NCI-H1436 (cell line): ENCODE data around the gene CLIP3.
"Not testable (repeated sequence)": the region's sequence is repeated elsewhere in the genome, so short reads cannot be mapped to it uniquely, and the experiment has no call there.

Experiments
- DNase-seq: peaks from one replicate; lab custom pipeline; 2025; lab: John Stamatoyannopoulos, UW

CLIP3 gene

DNA sequence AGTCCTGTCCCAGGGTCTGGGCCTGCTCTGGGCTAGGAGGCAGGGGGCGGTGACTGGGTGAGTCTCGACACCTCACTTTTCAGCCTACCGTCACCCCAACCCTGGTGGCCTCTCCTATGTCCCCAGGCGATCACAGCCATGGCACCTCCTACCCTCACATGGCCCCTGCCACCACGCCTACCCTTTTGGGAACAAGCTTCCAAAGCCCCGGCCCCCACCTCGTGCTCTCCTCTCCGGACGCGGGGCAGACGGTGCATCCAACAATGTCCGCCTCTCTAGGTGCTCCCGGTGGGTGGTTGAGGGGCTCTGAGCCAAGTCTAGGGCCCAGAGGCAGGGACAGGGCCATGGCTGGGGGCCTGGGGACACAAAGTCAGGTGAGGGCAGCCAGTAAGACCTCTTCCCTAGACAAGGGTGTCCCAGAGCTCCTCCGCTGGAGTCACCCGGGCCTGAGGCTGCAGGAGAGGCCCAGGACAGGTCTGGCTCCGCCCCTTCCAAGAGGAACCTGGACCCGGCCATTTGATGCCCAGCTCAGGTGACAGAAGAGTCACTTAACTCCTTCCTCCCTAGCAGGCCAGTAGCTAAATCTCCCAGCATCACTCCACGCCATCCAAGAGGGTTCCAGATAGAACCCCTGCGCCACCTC, 24.2 kb downstream of the CLIP3 start, which contains the start of gene SYNE4:
SYNE4 (minus strand) TSS at position 478 of the 643 bp plus-strand sequence; CDS start at position 346, 132 bp downstream.
- DNase-seq: no peak

DNA sequence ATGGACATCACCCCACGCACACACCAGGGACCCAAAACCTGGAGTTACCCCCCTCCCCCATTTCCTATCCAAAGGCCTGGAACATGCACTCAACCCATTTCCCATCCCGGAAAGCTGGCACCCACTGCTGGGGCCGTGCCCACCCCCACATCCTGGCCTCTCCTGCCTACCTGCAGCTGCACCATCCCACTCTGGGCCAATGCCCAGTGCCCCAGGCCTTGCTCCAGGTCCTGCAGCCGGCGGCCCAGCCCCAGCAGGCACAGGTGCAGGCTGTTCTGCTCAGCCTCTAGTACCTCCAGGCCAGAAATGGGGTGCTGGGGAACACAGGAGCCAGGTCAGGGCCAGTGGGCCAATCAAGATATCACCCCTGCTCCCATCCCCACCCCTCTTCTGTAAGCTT, 25.7 kb downstream of the CLIP3 start:
- DNase-seq: no peak

DNA sequence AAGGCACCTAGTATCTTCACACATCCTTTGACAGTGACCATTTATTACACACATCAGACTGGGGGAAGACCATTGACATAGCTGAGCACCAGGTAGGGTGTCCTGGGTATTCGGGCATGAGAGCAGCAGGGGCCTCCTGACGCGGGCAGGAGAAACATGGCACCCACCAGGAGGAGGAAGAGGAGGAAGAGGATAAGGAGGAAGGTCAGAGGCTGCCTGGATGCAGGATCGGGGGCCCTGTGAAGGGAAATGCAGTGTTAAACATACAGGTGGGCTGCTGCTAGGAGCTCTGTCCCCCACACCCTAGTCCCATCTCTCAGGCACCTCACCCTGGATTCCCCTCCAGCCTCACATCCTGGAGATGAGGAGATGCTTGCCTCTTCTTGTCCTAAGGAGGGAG, 29.4 kb downstream of the CLIP3 start:
- no peak for DNase-seq

DNA sequence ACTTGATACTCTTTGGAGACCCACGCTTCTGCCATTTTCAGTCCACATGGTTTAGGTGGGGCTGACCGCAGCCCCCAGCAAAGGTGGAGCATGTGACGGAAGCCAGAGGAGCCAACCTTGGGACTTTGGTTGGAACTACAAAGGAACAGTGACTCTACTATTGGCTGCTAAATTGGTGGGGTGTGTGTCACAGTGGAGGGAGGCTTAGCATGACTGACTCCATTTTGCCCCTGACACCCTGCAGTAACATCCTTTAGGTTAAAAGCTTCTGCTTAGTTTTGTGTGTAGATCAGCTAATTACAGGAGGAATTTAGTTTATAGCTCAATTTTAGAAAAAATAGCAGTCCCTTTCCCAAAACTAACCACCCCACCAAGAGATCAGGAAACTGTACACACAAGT, 31.1 kb downstream of the CLIP3 start:
- no peak for DNase-seq

DNA sequence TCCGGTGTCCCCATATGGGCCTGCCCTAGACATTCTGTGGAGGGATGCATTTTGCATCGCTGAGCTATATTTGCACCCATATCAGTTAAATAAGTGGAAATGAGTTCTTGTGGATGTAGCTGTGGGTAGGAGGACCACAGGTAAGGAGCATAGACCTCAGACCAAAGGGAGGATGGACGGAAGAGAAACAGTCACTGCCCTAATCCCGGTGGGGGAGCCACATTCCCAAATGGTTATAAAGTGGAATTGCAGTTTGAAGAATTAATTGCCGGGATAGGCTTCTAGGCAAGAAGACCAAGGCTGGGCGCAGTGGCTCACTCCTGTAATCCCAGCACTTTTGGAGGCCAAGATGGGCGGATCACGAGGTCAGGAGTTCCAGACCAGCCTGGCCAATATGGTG, 35.9 kb downstream of the CLIP3 start:
- DNase-seq: no peak

DNA sequence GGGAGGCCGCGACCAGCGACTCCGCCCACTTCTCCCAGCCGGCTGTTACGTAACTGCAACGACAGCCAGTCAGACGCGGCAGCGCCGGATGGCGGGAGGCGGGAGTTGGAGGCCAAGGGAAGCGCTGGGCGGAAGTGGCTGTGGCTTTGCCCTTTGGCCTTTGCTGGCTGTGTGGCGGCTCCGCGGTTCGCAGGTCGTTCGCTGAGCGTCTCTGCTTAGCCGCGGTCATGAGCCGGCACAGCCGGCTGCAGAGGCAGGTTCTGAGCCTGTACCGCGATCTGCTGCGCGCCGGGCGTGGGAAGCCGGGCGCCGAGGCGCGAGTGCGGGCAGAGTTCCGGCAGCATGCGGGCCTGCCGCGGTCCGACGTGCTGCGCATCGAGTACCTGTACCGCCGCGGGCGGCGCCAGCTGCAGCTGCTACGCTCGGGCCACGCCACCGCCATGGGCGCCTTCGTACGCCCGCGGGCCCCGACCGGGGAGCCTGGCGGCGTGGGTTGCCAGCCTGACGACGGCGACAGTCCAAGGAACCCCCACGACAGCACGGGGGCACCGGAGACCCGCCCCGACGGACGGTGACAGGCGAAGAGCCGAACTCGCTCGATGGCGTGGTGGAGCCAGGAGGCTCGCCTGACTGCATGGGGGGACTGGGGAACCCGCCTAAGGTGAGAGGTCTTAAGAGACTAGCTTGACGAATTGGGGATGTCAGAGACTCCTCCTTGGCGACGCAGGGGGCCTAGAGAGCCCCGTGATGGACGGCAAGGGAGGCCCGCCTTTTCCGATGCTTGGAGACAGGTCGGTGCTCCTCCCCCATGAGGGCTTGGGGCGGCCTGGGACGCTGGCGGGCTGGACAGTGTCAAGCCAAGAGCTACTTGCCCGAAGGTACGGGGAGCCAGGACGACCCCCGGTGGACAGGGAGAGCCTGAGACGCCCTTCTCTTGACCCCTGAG, 37.4 kb downstream of the CLIP3 start, which contains the start of gene SDHAF1:
SDHAF1 (plus strand) TSS at position 141 of the 946 bp plus-strand sequence; CDS start at position 228, 87 bp downstream.
- peak; percentile 88 for DNase-seq

DNA sequence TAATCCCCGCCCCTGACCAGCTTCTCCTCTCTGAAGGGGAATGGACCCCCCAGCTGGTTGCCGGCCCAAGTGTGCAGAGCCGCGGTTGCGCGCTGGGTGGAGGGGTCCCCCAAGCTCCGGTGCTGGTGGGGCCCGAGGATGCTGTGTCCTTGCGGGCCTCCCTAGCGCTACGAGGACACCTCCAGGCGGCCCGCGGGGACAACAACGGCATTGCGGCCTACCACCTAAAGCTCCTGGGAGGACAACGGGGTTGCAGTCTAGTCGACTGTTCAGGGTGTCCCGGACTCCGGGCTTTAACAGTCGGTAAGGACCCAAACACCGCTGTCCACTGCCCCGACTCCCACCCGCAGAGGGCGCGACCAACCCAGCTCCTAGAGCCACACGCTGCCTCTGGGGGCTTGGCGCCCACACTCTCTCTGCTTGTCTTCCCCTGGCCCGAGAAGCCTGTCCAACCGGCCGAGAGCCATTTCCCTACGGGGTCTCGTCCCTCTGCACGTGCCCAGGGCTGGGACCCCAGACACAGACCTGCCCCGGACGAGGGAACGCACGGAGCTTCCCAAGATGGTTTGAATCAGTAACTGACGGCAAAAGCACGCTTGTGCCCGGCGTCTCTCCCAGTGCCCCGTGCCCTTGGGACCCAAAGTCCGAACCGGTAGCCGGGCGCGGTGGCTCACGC, 38.6 kb downstream of the CLIP3 start:
- DNase-seq: no peak

DNA sequence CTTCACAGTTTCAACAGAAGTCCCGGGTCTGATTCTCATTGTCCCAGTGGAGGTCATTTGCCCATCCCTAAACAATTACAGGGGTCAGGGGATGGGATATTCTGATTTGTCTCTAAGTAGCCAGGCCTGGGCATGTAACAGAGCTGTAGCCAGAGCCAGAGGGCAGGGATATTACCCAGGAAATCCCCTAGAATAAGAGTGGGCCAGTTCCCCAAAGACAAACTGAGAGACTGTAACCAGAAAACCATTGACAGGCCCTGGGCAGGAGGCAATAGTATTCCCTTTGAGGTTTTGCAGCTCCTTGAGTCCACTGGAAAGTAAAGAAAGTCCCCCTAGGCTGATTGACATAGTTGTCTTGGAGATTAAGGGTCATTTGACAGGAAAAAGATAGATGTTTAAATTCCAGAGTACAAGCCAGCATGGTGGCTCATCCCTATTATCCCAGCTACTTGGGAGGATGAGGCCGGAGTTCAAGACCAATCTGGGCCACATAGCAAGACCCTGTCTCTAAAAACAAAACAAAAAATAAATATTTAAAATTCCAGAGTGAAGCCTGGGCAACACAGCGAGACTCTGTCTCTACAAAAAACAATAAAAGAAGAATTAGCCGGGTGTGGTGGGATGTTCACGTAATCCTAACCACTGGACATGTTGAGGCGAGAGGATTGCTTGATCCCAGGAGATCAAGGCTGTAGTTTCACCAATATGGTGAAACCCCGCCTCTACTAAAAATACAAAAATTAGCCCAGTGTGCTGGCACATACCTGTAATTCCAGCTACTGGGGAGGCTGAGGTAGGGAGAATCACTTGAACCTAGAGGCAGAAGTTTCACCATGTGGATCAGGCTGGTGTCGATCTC, 39.5 kb downstream of the CLIP3 start:
- no peak for DNase-seq

DNA sequence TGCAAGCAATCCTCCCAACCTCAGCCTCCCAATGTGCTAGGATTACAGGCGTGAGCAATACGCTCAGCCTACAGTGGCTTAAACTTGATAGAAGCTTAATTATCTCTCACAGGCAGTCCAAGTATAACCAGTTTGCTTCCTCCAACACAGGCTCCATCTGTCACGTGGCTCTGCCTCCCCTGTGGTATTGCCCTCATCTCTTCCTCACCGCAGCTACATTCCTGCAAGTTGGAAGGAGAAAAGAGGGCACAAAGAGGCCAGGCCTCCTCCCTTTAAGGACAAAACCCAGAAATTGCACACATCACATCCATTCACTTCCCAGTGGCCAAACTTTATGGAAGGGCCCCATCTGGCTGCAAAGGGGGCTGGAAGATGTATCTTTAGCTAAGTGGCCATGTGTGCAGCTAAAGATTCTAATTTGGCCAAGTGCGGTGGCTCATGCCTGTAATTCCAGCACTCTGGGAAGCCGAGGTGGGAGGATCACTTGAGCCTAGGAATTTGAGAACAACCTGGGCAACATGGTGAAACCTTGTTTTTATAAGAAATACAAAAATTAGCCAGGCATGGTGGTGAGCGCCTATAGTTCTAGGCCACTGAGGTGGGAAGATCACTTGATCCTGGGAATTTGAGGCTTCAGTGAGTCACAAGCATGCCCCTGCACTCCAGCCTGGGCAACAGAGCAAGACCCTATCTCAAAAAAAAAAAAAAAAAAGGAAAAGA, 40.8 kb downstream of the CLIP3 start:
- no peak for DNase-seq

DNA sequence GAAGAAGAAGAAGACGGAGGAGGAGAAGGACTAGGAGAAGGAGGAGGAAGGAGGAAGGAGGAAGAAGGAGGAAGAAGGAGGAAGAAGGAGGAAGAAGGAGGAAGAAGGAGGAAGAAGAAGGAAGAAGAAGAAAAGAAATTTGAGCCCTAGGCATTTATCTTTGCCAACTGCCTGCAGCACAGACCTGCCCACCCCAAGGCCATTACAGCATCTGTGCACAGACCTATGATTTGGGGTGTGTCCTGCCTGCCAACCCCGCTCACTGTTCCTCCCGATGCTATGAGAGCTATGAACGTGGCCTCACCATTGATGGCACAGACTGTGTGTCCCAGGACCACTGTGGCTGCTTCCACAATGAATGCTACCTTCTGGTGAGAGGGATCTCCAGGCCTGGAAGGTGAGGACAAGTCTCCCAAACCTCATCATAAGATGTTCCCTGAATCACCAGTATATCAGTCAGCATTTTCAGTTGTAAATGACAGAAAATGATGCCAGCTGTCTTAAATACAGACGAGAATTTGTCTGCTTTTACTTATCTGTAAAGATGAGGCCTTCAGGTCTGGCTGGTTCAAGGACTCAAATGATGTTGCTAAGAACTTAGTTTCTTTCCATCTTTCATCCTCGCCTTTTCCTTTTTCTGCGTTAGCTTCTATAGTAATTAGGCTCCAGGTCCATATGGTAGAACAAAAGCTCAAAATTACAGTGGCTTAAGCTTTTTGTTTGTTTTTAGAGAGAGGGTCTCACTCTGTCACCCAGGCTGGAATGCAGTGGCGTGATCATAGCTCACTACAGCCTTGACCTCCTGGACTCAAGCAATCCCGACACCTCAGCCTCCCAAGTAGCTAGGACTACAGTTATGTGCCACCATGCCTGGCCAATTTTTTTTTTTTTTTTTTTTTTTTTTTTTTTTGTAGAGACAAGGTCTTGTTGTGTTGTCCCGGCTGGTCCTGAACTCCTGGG, 41.6 kb downstream of the CLIP3 start:
- no peak for DNase-seq

DNA sequence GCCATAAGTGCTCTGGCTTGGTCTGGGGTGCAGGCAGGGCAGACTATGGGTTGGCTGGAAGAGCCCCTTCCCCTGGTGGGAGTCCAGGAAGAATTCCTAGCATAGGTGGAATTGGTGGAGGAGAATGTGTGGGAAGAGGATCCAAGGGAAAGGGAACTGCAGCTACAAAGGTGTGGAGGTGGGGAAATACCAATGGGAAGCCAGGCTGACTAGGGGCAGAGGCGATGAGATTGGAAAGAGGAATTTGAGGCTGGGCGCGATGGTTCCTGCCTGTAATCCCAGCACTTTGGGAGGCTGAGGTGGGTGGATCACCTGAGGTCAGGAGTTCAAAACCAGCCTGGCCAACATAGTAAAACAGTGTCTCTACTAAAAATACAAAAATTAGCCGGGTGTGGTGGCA, 42.5 kb downstream of the CLIP3 start:
- DNase-seq: no peak

DNA sequence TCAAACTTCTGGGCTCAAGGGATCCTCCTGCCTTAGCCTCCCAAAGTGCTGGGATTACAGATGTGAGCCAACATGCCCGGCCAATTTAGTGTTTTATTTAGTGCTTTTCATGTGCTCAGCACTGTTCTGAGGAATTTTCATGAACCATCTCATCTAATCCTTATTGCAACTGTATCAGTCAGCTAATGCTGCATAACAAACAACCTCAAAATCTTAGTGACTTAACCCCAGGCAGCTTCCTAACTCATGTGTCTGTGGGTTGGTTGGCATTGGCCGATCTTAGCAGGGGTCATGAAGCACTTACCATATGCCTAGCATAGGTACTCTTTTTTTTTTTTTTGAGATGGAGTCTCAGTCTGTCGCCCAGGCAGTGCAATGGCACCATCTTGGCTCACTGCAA, 43.8 kb downstream of the CLIP3 start:
- no peak for DNase-seq

DNA sequence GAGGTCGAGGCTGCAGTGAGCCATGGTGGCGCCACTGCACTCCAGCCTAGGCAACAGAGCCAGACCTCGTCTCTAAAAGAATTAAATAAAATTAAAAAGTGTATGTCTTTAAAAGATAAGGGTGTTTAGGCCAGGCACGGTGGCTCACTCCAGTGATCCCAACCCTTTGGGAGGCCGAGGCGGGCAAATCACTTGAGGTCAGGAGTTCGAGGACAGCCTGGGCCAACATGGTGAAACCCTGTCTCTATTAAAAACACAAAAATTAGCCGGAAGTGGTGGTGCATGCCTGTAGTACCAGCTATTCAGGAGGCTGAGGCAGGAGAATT, 45.1 kb downstream of the CLIP3 start:
- no peak for DNase-seq

DNA sequence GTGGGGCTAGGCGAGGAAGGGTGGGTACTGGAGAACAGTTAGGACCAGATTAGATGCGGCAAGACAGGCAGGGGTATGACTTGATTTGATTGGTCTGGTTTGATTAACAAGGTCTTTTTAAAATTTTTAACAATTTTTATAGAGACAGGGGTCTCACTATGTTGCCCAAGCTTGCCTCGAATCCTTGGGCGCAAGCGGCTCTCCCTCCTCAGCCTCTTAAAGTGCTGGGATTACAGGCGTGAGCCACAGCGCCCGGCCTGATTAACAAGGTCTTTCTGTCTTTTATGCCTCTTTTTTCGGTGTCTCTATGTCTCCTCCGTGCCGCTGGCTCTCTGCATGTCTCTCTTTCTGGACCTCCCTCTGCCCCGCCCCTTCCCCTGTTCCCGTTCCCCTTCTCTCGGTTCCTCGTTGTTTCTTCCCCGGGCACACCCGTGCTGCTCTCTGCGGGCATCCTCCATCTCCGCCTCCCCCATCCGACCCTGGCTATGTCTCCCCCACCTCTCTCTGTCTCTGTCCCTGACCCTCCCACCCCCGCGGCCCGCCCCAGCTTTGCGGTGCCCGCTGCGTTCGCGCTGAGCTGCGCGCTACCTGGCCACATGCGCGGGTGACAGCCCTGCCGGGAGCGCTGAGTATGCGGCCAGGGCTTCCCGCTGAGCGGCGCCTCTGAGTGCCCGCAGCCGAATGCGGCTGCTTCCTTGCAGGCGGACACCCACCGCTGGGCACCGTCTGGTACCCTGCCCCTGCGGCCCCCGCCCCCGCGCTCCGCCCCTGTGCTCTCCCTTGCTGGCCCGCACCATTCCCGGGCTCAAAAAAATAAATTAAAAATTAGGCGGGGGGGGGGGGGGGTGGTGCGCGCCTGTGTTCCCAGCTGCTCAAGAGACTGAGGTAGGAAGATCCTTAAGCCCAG, 45.8 kb downstream of the CLIP3 start:
- DNase-seq: peak; percentile 25

DNA sequence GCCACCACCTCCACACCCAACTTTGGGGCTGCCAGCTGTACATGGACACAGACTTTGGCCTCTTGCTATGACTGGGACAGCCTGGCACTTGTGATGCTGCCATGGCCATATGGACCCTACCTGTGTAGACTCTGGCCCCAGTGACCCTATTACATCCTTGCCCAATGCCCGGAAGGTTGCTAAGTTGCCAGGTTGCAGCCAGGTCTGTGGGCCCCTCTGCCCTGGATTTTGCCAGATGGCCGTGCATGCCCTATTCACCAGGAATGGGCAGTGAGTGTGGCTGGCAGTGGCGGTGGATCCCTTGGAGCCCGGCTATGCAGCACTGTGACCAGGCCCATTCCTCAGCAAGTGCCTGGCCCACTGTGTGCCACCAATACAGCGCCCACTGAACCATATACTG, 46.6 kb downstream of the CLIP3 start:
- DNase-seq: no peak

DNA sequence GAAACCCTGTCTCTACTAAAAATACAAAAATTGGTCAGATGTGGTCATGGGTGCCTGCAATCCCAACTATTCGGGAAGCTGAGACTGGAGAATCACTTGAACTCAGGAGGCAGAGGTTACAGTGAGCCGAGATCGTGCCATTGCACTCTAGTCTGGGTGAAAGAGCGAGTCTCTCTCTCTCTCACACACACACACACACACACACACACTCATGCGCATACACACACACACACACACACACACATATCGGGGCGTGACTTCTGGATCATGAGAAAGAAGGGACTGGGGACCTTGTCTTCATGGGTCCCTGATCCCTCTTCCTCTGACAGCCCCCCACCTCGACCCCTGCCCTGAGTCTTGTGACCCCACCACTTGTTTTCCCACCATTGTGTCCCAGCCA, 49.5 kb downstream of the CLIP3 start:
- DNase-seq: no peak

DNA sequence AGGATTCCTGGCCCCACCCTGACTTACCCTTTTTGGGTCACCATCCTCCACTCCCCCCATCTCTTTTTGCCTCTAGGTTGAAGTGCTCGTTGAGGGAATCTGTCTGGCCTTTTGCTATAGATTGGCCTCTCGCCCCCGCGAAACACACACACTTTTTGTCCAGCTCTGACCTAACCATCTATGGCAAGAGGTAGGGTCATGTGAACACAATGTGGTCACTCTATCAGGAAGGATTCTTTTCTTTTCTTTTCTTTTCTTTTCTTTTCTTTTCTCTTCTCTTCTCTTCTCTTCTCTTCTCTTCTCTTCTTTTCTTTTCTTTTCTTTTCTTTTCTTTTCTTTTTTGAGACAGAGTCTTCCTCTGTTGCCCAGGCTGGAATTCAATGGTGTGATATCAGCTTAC, 51.7 kb downstream of the CLIP3 start:
- DNase-seq: not testable (repeated sequence)

DNA sequence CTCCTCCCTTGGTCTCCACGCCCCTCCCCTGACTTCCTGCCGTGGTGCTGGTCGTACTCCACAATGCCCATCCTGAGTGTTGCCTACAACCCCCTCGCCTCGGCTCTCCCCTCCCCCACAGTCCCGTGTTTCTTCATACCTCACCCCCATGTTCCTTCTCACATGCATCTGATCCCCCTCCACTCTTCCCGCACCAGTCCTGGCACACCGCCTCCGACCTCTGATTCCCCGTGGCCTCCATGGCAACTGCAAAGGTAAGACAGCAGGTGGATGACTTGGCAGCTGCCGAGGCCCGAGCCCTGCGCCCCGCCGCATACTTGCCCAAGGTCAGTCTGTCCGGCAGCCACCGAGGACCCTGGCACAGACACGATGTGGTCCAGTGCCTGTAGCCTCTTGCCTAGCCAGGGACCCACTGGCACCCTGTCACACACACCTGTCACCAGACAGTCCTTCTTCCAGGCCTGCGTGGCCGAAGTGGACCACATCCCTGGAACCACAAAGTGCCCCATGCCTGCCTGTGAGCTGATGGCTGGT, 53.8 kb downstream of the CLIP3 start:
- no peak for DNase-seq

DNA sequence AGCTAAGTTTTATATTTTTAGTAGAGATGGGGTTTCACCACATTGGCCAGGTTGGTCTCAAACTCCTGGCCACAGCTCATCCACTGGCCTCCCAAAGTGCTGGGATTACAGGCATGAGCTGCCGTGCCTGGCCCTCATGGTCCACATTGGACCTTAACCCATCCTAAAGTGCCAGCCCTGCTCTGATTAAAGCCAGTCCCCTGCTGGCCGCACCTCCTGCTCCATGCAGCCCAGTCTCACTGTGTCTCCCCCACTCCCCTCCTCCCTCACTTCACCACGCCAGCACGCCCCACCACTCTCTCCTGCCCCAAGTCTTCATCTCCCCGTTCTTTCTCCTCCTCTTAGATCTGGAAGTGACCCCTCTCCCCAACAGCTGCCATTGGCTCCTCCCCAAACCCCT, 54.4 kb downstream of the CLIP3 start:
- DNase-seq: no peak
